HG02981 (cell line): Measurements from ENCODE around the gene MTNR1A.
A peak's percentile ranks its signal among the peaks of the same experiment; 100 is the strongest.

Experiments
- ATAC-seq: cut with Tn5 transposase; IDR thresholded peaks from one replicate; pipeline ENCODE4 v1.9.1; 2021; ENCODE audit warnings: mild to moderate bottlenecking, moderate library complexity; ENCODE audit not compliant: unreplicated experiment

MTNR1A gene

DNA sequence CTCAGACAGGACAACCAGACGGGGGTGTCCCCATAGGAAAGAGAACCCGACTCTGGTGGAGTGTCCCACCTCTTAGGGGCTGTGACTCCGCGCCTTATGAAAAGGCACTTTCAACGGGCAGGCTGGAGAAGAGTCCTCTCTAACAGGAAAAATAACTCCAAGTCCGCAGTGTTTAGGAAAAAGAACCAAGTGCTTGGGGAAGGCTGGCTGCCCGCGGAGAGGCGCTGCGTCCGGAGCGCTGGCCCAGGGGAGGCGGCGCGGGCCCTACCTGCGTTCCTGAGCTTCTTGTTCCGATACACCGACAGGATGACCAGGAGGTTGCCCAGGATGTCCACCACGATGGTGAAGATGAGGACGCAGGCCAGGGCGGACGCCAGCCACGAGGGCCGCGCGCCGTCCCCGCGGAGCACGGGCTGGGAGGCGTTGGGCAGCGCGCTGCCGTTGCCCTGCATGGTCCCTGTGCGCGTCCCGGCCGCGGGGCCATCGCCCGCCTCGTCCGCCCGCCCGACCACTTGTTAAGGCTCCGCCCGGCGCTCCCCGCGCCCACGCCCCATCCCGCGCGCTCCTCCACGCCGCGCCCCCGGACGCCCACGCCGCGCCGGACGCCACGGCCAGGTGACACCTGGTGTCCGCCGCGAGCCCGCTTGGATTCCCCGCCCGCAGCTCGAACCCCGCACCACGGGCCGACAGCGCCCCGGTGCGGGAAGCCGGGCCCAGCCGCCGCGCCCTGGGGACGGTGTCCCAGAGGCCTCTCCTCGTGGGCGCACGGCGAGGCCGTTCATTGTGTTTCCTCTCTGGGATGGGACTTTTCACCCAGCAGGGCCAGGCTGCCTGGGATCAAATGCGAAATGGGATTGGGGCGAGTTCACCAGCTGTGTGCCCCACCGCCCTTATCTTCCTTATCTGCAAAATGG, at the start of gene MTNR1A:
Gene MTNR1A, minus strand, starts transcription at position 654 of the 914 bp plus-strand sequence. Its CDS starts 202 bp downstream, at position 452.
- ATAC-seq = no peak

DNA sequence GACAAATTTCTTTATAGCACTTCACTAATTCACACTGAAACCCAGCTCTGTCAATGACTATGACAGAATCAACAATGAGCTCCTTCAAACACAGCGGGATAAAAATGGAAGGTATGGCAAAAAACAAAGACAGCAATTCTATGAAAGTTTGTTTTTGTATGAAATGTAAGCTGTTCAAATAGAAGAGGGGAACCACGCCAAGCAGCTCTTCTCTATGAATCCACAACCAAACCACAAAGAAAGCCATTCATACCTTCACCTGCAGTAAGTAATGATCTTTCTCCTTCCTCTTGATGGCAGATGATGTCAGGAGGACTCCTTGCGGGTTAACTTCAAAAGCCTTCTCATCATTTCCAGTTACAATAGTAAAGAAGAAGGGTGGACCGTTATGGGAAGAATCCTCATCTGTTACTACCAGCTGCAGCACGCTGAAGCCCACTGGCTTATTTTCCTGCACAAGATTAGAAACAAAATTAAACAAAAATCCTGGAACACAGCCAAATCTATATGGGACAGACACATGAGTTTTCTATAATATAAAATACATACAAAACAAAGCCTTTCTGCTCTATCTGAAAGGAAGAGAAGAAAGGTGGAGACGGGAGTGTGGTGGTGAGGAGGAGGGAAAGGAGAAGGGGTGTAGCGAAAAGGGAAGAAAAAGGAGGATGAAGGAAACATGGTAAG, 48.9 kb upstream of the MTNR1A start:
- ATAC-seq = no peak

DNA sequence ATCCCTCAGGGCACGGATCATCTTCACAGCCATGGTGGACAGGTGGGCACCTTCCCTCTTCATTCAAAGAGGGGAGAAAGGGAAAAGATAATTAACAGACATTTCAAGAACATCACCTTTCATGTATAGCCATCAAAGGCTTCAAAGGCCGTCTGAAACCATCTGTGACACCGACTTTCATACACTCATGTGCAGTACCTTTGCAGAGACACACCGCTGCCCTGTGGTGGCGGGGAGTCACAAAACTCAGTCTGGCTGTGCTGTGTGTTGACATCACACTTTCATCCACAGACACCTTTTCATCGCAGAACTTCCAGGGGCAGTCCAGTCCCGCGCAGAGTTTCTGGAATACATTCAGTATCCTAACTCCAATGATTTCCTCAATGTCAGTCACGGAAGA, 47.6 kb upstream of the MTNR1A start:
- no peak for ATAC-seq

DNA sequence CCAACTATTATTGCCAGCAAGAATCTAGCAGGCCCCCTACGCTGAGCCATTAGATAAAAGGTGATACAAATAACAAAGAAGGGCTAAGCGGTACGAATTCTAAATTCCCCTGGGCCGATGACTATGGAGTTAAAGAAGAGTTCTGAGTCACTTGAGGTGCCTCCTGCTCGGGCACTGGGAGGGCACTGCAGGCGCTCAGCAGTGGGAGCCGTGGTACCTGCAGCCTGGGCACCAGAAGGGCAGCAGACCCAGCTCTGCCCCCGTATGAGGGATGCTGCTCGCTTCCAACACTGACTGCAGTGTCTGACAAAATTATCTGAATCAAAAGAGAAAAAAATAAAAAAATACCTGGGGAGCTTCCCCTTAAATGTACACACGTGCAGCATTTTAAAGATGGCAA, 44.1 kb upstream of the MTNR1A start:
- ATAC-seq = no peak

DNA sequence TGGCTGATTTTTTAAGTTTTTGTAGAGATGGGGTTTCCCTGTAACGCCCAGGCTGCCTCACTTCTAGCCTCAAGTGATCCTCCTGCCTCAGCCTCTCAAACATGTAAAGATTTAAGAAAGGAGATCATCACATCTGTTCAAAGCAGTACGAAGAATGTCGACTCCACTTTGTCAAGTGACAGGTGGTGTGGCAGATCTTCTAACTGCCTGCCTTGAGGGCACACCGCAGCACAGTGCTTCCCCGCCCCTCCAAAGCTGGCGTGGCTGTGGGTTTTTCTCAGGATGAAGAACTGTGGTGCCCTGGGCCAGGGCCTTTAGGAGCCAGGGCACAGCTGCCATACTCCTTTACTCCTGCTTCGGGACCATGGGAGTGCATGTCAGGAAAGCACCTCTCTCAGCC, 43.3 kb upstream of the MTNR1A start:
- ATAC-seq = no peak

DNA sequence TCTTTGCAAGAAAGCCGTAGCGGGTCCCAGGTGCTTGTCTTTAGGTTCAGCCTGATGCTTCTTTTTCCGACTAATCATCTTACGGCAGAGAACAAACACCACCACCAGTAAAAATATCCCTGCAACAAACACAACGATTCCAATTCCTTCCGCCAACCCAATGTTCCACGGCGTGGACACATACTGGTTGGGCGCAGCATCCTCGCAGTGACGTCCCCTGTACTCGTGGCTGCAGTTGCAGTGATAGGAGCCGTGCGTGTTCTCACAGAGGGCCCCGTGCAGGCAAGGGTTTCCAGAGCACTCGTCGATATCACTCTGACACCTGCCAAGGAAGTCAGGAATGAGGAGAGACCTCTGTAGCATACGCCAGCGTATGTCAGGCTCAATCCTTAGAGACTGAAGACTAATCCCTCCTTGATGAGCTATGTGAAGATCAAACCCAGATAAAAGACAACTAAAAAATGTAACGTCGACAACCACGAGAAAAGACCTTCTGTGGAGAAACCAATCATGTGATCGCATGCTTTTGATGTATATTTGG, 41.6 kb upstream of the MTNR1A start:
- ATAC-seq = no peak

DNA sequence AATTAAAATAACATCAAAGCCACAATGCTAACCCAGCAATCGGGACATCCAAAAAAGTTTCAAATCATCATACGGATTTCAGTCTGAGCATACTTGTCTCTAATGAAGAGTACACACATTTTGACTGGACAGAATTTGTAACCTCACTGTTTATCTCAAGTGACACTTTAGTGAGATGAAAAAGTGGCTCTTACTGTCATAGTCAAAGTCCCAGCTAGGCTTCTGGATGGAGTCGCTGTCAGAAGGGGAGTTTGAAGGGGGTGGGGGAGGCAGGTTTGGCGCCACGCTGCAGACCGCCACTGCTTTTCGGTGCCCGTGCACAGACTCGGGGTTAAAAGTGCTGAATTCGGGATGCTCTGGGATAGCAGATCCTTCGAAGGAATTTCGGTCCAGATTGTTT, 41.0 kb upstream of the MTNR1A start:
- no peak for ATAC-seq

DNA sequence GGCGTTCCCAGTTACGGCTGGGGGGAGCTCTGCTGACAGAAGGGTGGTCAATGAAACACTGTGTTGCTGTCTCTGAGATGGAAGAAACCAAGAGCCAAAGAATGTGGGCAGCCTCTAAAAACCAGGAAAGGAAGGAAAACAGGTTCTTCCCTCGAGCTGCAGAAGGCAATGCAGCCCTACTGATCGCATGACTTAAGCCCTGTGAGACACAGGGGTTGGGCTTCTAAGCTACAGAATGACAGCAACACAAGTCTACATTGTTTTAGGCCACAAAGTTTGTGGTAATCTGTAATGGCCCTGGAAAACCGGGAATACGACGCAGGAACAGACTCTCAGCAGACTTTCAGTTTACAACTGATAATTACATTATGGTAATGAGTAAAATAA, 38.2 kb upstream of the MTNR1A start:
- no peak for ATAC-seq

DNA sequence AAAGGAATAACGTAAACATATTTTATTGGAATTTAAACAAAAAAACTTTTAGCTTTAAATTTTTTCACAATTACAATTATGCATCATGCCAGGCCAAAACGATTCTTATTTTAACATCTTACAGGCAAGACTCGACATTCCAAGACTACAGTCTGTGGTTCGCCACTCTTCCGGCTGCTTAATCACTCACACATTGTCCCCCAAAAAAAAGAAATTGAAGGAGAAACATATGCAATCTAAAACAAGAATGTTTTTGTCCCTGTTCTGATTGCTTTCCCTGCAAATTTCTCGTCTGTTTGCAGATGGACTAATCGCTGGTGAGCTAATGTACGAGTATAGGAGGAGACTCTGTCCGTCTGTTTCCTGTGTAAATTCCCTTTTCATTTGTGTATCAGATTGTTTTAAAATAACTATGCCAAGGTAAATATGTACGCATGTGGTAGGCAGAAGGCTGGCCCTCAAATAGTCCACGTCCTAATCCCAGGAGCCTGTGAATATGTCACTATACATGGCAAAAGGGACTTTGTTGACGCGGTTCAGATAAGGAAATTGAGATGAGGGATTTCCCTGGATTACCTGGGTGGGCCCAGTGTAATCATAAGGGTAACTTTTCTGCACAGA, 37.7 kb upstream of the MTNR1A start:
- no peak for ATAC-seq

DNA sequence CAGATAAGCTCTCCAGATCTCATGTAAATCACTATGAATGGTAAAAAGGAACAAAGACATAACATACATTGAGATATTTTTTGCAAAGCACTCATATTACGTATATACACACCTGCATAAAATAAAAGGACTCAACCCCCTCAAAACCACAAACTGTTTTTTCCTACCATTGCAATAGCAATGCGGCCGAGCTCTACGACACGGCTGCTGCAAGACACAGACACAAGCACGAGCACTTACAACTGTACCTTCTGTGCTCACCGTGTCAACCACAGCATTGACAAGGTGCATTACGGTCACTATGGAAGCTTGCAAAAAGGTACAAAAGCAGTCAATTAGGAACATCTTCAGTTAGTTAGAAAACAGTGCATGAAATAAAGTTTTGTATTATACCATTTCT, 37.1 kb upstream of the MTNR1A start:
- ATAC-seq = no peak

DNA sequence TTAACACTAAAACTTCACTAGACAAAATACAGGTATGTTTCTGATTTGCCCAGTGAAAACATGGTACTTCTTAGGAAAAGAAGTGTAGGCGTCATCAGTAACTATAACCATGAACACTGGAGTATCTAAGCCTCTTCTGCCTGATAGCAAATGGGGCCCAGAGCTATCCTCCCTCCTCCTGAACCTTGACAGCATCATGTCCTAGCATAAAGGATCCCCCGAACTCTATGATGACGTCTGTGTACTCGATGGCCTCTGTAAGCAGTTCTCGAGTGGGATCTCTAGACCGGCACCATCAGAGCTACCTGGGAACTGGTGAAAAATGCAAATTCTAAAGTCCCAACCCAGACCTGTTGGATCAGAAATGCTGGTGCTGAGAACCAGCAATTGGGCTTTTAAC, 36.3 kb upstream of the MTNR1A start:
- no peak for ATAC-seq

DNA sequence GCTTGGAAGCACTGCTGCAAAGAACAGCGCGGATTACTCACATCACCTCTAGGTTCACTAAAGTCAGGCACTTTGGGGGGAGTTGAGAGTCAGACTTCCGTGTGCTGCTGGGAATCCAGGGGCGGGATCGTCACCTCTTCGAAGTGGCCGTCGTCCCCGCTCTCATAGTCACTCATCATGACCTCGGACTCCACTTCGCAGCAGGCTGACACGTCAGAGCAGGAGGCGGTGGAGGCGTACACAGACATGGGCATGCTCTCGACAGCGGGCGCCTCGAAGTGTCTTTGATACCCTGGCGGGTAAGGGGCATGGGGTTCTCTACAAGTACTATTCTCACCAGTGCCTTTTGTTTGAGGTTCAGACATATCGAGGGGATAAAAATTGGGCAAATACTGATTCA, 33.1 kb upstream of the MTNR1A start:
- no peak for ATAC-seq

DNA sequence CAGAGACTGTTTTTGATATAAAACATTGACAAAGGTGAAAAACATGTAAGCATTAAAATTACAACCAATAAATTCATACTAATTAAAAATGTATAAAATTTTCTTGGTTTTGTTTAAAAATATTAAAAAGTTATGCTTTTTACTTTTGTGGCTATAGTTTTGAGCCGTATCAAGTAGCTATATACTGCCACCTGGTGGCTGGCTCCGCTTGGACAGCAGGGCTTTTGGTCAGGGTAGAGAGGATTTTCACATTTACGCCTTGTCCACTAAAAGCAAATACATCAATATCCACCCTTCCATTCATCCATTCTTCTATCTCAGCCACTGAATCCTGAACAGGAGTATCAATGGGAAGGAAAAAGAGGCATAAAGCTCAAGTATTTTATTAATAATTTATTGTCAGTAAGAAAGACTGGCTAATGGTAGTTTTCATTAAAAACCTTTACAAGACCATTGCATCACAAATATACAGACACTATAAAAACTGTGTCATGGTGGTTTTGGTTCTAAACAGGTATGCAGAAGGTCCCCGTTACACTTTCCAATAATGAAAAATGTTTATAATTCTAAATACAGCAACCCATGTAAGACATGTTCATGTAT, 32.1 kb upstream of the MTNR1A start:
- peak; percentile 80 for ATAC-seq

DNA sequence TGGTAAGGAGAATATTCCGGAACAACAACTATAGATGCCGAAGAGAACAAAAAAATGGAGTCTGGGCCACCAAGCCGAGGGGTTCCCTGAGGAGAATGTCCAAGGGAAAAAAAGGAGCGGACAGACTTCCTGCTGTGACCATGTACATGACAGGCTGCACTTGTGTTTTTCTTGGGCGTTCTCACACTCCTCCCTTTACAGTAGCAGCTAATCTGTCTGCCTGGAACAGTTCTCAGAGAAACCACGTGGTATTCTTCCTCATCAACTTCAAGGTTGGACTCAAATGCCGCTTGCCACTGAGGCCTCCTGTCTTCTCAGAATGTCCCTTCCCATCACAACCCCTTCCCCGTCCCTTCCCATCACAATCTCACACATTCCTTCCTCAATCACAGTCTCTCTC, 30.8 kb upstream of the MTNR1A start:
- no peak for ATAC-seq

DNA sequence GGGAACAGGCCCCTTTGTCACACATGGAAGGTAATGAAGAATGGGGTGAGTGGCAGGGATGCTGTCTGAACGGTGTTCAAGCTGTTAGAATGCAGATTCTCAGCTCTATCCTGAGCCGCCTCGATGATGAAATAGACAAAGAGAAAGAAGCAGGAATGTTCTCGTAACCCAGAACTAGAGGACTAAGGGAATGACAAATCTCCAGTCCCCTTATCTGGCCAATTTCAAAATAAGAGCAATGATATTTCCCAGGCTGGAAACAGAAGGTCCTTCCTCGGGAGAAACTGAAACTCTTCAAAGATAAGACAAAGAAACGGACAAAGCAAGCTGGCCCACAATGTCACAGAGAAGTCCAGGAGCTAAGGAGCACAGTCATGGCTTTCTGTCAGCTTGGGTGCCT, 29.5 kb upstream of the MTNR1A start:
- no peak for ATAC-seq

DNA sequence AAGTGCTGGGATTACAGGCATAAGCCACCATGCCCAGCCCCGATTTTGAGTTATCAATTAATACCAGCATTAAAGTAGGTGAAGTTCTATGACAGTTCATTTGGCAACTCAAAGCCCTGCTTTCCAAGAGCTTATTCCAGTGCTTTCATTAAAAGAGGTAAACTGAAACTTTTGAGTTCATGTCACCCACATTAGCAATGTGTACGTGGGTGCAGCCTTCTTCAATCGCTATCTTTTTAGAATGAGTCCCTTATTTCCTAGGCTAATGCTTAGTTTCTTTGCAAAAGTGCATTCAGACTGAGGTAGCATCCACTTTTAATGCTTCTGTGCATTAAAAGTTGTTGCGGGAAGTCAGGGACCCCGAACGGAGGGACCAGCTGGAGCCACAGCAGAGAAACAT, 26.1 kb upstream of the MTNR1A start:
- ATAC-seq = no peak

DNA sequence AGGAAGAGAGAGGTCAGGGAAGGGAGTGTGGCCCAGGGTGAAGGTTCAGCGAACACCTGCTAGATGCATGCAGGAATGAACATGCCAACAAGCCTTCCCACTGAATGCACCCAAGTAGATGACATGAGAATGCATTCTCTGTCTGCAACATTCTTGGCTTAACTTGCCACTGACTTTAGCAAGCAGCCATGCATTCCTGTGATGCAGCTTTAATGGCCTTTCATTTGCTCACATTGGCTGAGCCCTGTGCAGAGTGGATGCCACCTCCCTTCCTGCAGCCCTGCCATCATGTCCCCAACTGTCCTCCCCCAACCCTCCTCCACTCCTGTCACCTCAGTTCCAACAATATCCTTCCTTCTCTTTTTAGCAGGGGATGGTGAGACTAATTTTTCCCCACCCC, 25.3 kb upstream of the MTNR1A start:
- no peak for ATAC-seq

DNA sequence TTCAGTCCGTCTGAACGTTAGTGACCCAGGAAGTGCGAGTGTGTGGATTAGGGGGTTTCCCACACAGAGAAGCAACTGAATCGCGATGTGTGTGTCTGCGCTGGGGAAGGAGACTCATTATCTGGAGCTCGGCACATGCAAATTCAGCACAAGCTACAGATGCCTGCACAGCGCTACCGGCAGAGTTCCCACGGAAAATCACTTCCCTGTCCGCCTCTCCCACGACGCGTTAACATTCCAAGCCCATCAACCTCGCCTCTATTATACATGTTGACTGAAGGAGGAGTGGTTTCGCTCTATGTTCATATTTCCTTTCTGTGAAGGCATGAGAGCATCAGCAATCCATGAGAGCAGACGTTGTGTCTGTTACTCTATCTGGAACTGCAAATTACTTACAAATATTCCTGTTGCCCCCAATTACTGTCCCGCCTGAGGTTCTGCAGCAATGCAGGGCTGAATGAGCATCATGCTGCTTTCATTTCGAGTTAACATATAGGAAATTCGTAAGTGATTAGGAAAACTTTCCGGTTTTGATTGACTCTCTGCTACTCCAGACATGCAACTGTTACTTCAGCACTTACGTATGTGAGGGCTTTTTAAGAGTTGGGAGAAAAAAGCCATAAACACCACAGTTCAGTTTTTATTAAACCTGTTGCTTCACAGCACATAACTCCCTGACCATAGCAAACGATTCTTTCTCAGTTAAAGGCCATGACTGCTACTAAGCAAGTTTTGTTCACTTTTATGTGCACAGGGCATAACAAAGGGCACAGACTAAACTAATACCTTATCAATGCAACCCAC, 15.0 kb upstream of the MTNR1A start:
- ATAC-seq = no peak

DNA sequence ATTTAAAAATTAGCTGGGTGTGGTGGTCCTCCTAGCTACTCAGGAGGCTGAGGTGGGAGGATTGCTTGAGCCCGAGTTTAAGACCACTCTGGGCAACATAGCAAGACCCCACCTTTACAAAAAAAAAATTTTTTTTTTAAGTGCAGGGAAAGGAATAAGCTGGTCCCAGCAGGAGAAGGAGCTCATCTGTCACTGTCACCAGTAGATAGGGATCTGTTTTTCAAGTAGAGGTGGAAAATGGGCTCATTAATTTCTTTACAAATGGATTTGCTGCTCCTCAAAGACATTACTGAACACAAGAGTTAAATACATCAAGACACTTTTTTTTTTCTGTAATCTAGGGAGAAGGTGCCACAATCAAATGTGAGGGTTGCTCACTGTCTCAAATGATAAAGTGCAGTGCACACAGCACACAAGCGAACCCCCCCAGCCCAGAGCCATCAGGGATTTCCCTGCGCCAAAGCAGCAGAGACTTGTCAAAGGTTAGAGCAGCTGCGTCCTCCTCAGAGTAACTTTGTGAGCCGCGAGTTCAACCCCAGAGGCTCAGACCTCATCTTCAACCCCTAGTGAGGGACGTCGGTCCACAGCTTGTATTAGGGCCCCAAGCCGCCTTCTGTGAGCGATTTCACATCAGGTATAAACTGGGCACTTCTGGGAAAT, 14.3 kb upstream of the MTNR1A start:
- no peak for ATAC-seq

DNA sequence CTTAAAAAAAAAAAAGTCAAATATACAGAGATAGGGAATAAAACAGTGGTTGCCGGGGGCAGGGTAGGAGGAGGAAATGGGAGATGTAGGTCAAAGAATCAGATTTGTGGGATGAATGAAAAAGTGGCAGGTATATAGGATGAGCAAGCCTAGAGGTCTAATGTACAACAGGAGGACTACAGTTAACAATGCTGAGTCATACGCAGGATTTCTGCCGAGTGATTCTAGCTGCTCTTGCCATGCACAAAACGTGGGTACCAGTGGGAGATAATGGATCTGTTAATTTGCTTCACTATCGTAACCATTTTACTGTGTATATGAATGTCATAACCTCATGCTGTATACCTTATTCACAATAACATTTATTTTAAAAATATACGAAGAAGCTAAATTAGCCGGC, 10.7 kb upstream of the MTNR1A start:
- ATAC-seq = no peak
